PC-3 (cell line): Measurements from ENCODE around the gene TMC5. TPM values are rescaled to one million over a fixed set of nuclear protein-coding genes. Genes with fewer than 3 reads are reported as not detected.

Experiments
- ATAC-seq: fragments of 200-7000 bp; cut with Tn5 transposase; 2 replicates; pipeline ENCODE4 v1.9.1; 2020; ENCODE audit warnings: mild to moderate bottlenecking, moderate library complexity
- BruUV-seq: library from RNA; stranded (reverse); fragments of 400-500 nt; replicated peaks from 2 replicates; lab custom pipeline; 2021; lab: Mats Ljungman, UMichigan
- CTCF ChIA-PET: fragments of 300-600 bp; sonication (Branson Sonifier 250); formaldehyde crosslinking; loops from one replicate; lab custom pipeline; 2022; ENCODE audit warnings: antibody characterized with exemption; lab: Charles Lee
- POLR2A ChIA-PET: fragments of 300-600 bp; sonication (Branson Sonifier 250); formaldehyde crosslinking; loops from one replicate; lab custom pipeline; 2022; ENCODE audit warnings: antibody characterized with exemption; ENCODE audit not compliant: unreplicated experiment; lab: Charles Lee
- DNase-seq: peaks from one replicate; pipeline ENCODE4 v3.0.0-alpha.2; 2015
- H2AFZ ChIP-seq: fragments of 300-600 bp; sonication (generic); 2 replicates; pipeline ENCODE4 v1.6.0; 2016; ENCODE audit warnings: antibody characterized with exemption, low read length
- H3F3A ChIP-seq: fragments of 300-600 bp; sonication (generic); one replicate; pipeline ENCODE4 v1.6.0; 2017; ENCODE audit warnings: antibody characterized with exemption, low read length, control low read depth, mild to moderate bottlenecking; ENCODE audit not compliant: unreplicated experiment
- H3K27ac ChIP-seq: fragments of 300-600 bp; sonication (generic); 2 replicates; pipeline ENCODE4 v1.5.1; 2016; ENCODE audit warnings: mild to moderate bottlenecking, low read length
- H3K27me3 ChIP-seq: fragments of 300-600 bp; sonication (generic); 2 replicates; pipeline ENCODE4 v1.6.1; 2016; ENCODE audit warnings: low read length, mixed read lengths
- H3K36me3 ChIP-seq: fragments of 300-600 bp; sonication (generic); 2 replicates; pipeline ENCODE4 v1.6.1; 2016; ENCODE audit warnings: low read depth, mixed run types, low read length, mixed read lengths
- H3K4me1 ChIP-seq: fragments of 300-600 bp; sonication (generic); 2 replicates; pipeline ENCODE4 v1.5.1; 2016; ENCODE audit warnings: low read length; ENCODE audit not compliant: insufficient read depth
- H3K4me2 ChIP-seq: fragments of 300-600 bp; sonication (generic); 2 replicates; pipeline ENCODE4 v1.6.0; 2016; ENCODE audit warnings: low read length
- H3K4me3 ChIP-seq: fragments of 300-600 bp; sonication (generic); 2 replicates; pipeline ENCODE4 v1.5.1; 2016; ENCODE audit warnings: mild to moderate bottlenecking, low read length, mixed read lengths
- H3K79me2 ChIP-seq: fragments of 300-600 bp; sonication (generic); 2 replicates; pipeline ENCODE4 v1.6.1; 2017; ENCODE audit warnings: low read length, mixed read lengths
- H3K9ac ChIP-seq: fragments of 300-600 bp; sonication (generic); 2 replicates; pipeline ENCODE4 v1.6.0; 2016; ENCODE audit warnings: mild to moderate bottlenecking, low read length
- H3K9me2 ChIP-seq: fragments of 300-600 bp; sonication (generic); replicated peaks from 2 replicates; pipeline ENCODE4 v1.6.1; 2016; ENCODE audit warnings: mixed run types, low read length, mixed read lengths
- H3K9me3 ChIP-seq: fragments of 300-600 bp; sonication (generic); 2 replicates; pipeline ENCODE4 v1.6.1; 2016; ENCODE audit warnings: low read length, mixed read lengths
- H4K20me1 ChIP-seq: fragments of 300-600 bp; sonication (generic); 2 replicates; pipeline ENCODE4 v1.6.1; 2016; ENCODE audit warnings: low read length, mixed read lengths
- CTCF ChIP-seq: fragments of 300-600 bp; sonication (generic); conservative IDR thresholded peaks from 2 replicates; pipeline ENCODE4 v1.5.1; 2017; ENCODE audit warnings: antibody characterized with exemption, low read depth, mild to moderate bottlenecking, low read length
- EZH2 ChIP-seq: fragments of 300-600 bp; sonication (generic); IDR thresholded peaks from one replicate; pipeline ENCODE4 v1.6.1; 2017; ENCODE audit warnings: antibody characterized with exemption, mild to moderate bottlenecking, low read length; ENCODE audit not compliant: unreplicated experiment
- EZH2phosphoT487 ChIP-seq: fragments of 300-600 bp; sonication (generic); IDR thresholded peaks from 2 replicates; pipeline ENCODE4 v1.6.1; 2018; ENCODE audit warnings: mild to moderate bottlenecking, antibody characterized with exemption, low read length, borderline replicate concordance
- intact Hi-C: fragments of 100-400 bp; cut with micrococcal nuclease; formaldehyde crosslinking; loops from 2 replicates; pipeline ENCODE4 v1.9.0; 2023
- total RNA-seq: library from RNA; depleted of rRNA; stranded (reverse); fragments of >200 nt; gene quantifications from 2 replicates; pipeline ENCODE4 v1.2.3, GENCODE V29; 2014

Gene TMC5
- total RNA-seq, 1 experiment from 2014 or later: 7.4 TPM

GRCh38 chr16:19382887-19383816, 34.5 kb upstream of the TMC5 start:
- Histone ChIP-seq H3K9me3 (no peaks in the 10 kb centered on the region), H3K27ac (no peak overlapping the region), H3K4me3 (no peak overlapping the region), H2AFZ (no peak overlapping the region), H3K4me1 (peaks cover 28% of the 10 kb centered on the region), H3F3A (no peaks in the 10 kb centered on the region), H3K79me2 (no peaks in the 10 kb centered on the region), H3K9me2 (no peaks in the 10 kb centered on the region), H4K20me1 (no peaks in the 10 kb centered on the region), H3K9ac (no peak overlapping the region), H3K36me3 (no peaks in the 10 kb centered on the region), H3K27me3 (no peaks in the 10 kb centered on the region), H3K4me2 (no peak overlapping the region)
- no peak for TF ChIP-seq EZH2
- TF ChIP-seq EZH2phosphoT487: no peak
- no peak for TF ChIP-seq CTCF
- intact Hi-C loops: no loop called here
- peak; percentile 47 for DNase-seq
- ChIA-PET POLR2A (no interaction called here), CTCF (no interaction called here)
- no TSS peak for BruUV-seq
- ATAC-seq: peak; percentile 20; the same call in 1 of the 2 replicates

- ATAC-seq (peak; percentile 78), DNase-seq (peak; percentile 90)
- ChIA-PET POLR2A (no interaction called here), CTCF (no interaction called here)
- Histone ChIP-seq H3K27ac (peak overlapping the region; percentile 61), H3K36me3 (no peaks in the 10 kb centered on the region), H3K9me3 (no peaks in the 10 kb centered on the region), H3K4me2 (peak overlapping the region; percentile 53), H4K20me1 (no peaks in the 10 kb centered on the region), H2AFZ (no peak overlapping the region), H3K9ac (no peak overlapping the region), H3K79me2 (no peaks in the 10 kb centered on the region), H3K4me3 (no peak overlapping the region), H3K27me3 (no peaks in the 10 kb centered on the region), H3K4me1 (peaks cover 28% of the 10 kb centered on the region), H3K9me2 (no peaks in the 10 kb centered on the region), H3F3A (no peaks in the 10 kb centered on the region)
- no TSS peak for BruUV-seq
- TF ChIP-seq CTCF: no peak
- no peak for TF ChIP-seq EZH2phosphoT487
- no peak for TF ChIP-seq EZH2
- intact Hi-C loops: no loop called here
These were observed 33.0 kb upstream of the TMC5 start for GRCh38 chr16:19384656-19385055.

DNA sequence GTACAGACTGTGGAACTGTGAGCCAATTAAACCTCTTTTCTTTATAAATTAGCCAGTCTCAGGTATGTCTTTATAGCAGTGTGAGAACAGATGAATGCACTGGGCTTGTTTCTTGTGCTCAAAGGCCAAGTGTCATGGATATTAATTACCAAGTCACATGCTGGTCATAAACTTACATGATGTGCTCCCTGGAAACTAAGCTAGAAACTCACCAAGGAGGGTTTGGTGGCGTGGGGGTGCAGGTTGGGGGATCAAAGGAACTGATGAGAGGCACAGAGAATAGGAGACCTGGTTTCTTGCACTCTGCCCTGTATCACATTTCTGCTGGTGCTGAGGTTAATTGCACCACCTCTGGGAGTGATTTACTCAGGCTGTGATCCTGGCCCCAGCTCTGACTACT, 31.2 kb upstream of the TMC5 start:
- Histone ChIP-seq H3K4me3 (no peak overlapping the region), H2AFZ (no peak overlapping the region), H3K9me2 (no peaks in the 10 kb centered on the region), H3K27me3 (no peaks in the 10 kb centered on the region), H3F3A (no peaks in the 10 kb centered on the region), H3K9me3 (no peaks in the 10 kb centered on the region), H3K4me1 (peaks cover 28% of the 10 kb centered on the region), H3K9ac (no peak overlapping the region), H4K20me1 (no peaks in the 10 kb centered on the region), H3K36me3 (no peaks in the 10 kb centered on the region), H3K27ac (no peak overlapping the region), H3K4me2 (no peak overlapping the region), H3K79me2 (no peaks in the 10 kb centered on the region)
- intact Hi-C loops: no loop called here
- POLR2A ChIA-PET: no interaction called here
- no peak for ATAC-seq
- CTCF ChIA-PET: no interaction called here
- DNase-seq: no peak
- TF ChIP-seq EZH2: no peak
- TF ChIP-seq CTCF: no peak
- TF ChIP-seq EZH2phosphoT487: no peak
- BruUV-seq: no TSS peak
